Dermis microvascular lymphatic vessel endothelial cell (primary cell): ENCODE results near the gene GPALPP1. TPM values are rescaled to one million over a fixed set of nuclear protein-coding genes. Genes with fewer than 3 reads are reported as not detected.
"Not testable (repeated sequence)": the region's sequence is repeated elsewhere in the genome, so short reads cannot be mapped to it uniquely, and the experiment has no call there.

Experiments used
- DNase-seq, 2 donors: peaks; one replicate each; pipeline versions ENCODE4 v3.0.0 to v3.0.0-alpha.2; 2010; ENCODE audit warnings: low read depth in 2 of 2
- total RNA-seq: library from RNA; depleted of rRNA; stranded (reverse); fragments of >200 nt; gene quantifications from 2 replicates; pipeline ENCODE4 v1.2.1, GENCODE V29; 2014

Gene GPALPP1
- total RNA-seq, 1 donor from 2014 or later: 19.6 TPM

GRCh38 chr13:45004096-45004495 is 14.8 kb downstream of the GPALPP1 start:
- DNase-seq: no peak

GRCh38 chr13:45007225-45007624 is 17.9 kb downstream of the GPALPP1 start:
- no peak for DNase-seq

DNA sequence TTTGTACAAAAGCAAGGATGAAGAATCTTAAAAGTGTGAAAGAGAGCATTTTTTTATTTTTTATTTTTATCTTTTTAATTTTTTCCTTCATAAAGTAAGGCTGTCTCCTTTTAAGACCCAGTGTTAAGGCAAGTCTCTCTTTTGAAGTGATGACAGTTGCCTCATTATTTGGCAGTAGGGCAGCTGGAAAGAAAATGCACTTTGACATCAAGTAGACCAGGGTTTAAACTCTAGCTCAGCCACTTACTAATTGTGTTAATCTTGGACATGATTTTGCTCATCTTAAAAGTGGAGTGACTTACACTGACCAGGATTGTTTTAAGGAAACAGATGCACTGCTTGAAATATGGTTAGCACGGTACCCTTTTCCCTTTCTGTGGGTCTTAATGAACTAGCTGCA is 18.5 kb downstream of the GPALPP1 start:
- DNase-seq: no peak

- no peak for DNase-seq
Measured at GRCh38 chr13:45011198-45011597, 21.9 kb downstream of the GPALPP1 start.

GRCh38 chr13:45015300-45015699 is 26.0 kb downstream of the GPALPP1 start:
- DNase-seq: peak in 1 of 2 donors; percentile 22

GRCh38 chr13:45016792-45017425 is 27.6 kb downstream of the GPALPP1 start:
- no peak for DNase-seq

DNA sequence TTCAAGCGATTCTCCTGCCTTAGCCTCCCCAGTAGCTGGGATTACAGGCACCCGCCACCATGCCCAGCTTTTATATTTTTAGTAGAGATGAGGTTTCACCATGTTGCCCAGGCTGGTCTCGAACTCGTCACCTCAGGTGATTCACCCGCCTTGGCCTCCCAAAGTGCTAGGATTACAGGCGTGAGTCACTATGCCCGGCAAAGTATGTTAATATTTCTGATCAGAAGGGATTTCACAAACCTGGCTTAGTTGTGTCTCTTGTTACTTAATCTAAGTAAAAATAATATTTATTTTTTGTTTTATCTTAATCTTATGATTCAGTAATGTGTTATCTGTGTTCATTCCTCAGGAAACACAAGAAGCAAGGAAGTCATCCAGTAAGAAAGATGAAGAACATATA is 30.6 kb downstream of the GPALPP1 start:
- DNase-seq: not testable (repeated sequence)

GRCh38 chr13:45021250-45021649 is 31.9 kb downstream of the GPALPP1 start:
- no peak for DNase-seq

GRCh38 chr13:45024847-45025246 is 35.5 kb downstream of the GPALPP1 start:
- no peak for DNase-seq

DNA sequence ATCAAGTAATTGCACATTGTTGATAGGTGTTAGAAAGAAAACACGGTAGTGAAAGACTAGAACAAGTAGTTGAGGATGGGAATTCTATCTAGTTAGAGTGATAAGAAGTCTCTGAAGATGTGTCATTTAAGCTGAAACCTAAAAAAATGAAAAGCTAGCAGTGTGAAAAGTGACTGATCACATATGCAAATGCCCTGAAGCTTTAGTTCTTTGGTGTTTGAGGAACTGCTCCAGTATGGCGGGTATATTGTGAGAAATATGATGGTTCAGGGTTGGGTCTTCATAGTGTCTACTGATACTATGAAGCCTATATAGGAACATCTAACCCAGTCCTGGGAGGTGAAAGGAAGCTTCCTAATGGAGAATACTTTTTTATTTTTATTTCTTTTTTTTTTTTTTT is 45.0 kb downstream of the GPALPP1 start:
- no peak for DNase-seq

DNA sequence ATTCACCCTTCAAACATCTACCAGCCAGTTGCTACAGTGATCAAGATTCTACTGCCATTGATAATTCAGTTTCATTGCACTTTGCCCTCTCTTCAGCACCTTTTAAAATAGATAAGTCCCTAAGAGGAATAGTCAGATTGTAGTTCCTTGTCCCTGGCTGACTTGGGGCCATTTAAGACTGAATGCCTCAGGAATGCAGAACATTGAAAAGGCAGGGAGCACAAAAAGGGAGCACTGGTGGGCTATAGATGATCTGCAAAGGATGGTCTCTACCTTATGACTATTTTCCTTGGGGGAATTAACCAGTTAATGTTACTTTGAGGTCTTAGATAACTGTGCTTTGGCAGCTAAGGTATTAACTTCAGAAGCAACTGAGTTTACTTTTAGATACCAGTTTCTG is 46.9 kb downstream of the GPALPP1 start:
- no peak for DNase-seq

DNA sequence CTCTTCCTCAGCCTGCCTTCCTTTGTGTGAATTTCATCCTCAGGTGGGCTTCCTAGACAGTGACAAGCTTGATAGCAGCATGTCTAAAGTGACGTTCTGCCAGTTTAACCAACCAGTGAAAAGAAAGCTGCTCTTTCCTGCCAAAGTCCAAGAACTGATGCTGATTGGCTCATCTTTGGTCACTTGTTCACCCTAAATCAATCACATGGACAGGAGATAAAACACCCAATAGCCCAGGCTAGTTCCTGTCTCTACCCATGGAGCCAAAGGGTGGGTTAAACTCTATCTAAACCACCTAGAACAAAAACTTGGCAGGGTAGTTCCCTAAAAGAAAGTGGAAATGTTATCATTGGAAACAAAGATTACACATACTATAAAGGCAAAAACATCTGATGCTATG is 50.8 kb downstream of the GPALPP1 start:
- no peak for DNase-seq

DNA sequence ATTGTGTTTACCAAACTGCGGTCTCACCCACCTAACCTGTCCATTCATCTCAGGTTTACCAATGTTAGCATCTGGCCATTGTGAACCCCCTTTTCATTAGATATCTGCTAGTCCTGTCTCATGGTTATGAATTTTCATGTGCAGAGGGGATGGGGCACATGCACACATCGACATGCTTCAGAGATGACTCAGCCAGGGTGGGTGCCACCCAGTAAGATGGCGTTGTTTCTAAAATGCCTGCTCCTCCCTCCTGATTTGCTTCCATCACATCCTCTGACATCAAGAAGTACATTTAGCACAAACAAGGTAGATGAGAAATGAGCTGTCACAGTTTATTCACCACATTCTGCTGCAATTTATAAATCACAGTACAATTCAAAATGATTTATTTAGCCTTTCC is 51.3 kb downstream of the GPALPP1 start:
- DNase-seq: peak in 1 of 2 donors; percentile 5

DNA sequence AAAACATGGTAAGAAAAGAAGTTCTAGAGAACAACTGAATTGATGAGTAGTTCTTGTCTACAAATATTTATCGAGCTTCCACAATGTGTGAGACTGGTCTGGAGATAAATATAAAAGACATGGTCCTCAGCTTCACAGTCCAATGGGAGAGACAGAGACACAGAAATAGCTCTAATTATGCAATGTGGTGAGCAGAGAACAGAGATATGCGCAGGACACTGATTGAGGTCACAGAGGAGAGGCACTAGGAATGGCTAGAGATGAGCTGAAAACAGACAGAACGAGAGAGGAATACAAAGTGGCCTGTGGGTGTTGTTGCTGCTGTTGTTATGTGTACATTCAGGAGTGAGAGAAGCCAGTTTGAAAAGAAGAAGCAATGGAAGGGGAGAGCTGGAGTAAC is 53.2 kb downstream of the GPALPP1 start:
- DNase-seq: no peak

GRCh38 chr13:45046445-45046844 is 57.1 kb downstream of the GPALPP1 start:
- DNase-seq: no peak

GRCh38 chr13:45047394-45048310 is 58.3 kb downstream of the GPALPP1 start:
- peak; percentile 65 to 83 for DNase-seq

DNA sequence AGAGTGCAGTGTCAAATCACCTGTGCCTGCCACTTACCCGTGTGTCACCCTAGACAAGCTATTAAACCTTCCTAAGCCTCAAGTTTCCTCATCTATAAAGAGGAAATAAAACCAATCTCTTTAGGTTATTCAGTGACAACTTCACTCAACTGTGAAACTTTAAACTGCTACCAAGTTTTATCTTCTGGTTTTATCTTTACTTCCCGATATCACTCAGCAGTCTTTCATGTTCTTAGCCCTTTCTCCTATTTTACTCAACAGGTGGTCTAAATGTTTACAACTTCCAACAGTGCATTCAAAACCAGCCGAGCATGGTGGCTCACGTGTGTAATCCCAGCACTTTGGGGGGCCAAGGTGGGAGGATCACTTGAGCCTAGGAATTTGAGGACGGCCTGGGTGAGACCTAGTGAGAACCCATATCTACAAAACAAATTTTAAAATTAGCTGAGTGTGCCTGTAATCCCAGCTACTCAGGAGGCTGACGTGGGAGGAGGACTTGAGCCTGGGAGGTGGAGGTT is 59.6 kb downstream of the GPALPP1 start:
- no peak for DNase-seq

DNA sequence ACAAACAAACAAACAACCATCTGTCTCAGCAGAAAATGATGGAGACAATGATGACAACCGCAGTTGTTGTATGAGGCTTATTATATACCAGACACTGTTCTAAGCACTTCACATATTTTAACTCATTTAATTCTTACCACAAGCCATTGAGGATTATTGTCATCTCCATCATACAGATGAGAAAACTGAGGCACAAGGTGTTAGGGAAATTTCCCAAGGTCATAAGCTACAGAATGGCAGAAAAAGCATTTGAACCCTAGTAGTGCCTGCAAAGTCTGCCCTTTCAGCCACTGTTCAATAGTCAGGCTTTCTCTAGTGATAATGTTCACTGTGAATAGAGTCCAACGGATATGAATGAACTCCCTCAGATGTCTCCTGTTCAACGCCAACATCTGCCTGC is 60.1 kb downstream of the GPALPP1 start:
- no peak for DNase-seq

GRCh38 chr13:45051315-45051714 is 62.0 kb downstream of the GPALPP1 start:
- DNase-seq: no peak

- peak; percentile 43 to 54 for DNase-seq
Measured at GRCh38 chr13:45055198-45055901, 66.0 kb downstream of the GPALPP1 start.

- no peak for DNase-seq
Measured at GRCh38 chr13:45055902-45056648, 66.7 kb downstream of the GPALPP1 start.
